GM19238 (cell line): ENCODE results near the gene CELSR1.
"Not testable (repeated sequence)": the region's sequence is repeated elsewhere in the genome, so short reads cannot be mapped to it uniquely, and the experiment has no call there.

Experiments used
- DNase-seq: peaks from one replicate; pipeline ENCODE4 v3.0.0; 2011; ENCODE audit warnings: low spot score; ENCODE audit not compliant: insufficient read length

The CELSR1 gene

GRCh38 chr22:46515208-46516111 lies 22.0 kb downstream of the CELSR1 start:
- DNase-seq: no peak

GRCh38 chr22:46514592-46515207 lies 22.7 kb downstream of the CELSR1 start:
- DNase-seq: no peak

- DNase-seq: no peak
Observed at GRCh38 chr22:46513908-46514550, 23.4 kb downstream of the CELSR1 start.

- DNase-seq: no peak
Observed at GRCh38 chr22:46512683-46513082, 24.7 kb downstream of the CELSR1 start.

GRCh38 chr22:46512039-46512370 lies 25.4 kb downstream of the CELSR1 start:
- no peak for DNase-seq

- no peak for DNase-seq
Observed at GRCh38 chr22:46511151-46512038, 26.0 kb downstream of the CELSR1 start.

- DNase-seq: no peak
Observed at GRCh38 chr22:46509416-46510089, 27.9 kb downstream of the CELSR1 start.

GRCh38 chr22:46508491-46508999 lies 28.9 kb downstream of the CELSR1 start:
- no peak for DNase-seq

GRCh38 chr22:46507451-46508425 lies 29.7 kb downstream of the CELSR1 start:
- DNase-seq: no peak

- no peak for DNase-seq
Observed at GRCh38 chr22:46504584-46504983, 32.8 kb downstream of the CELSR1 start.

GRCh38 chr22:46502440-46503175 lies 34.8 kb downstream of the CELSR1 start:
- no peak for DNase-seq

- DNase-seq: no peak
Observed at GRCh38 chr22:46501701-46502100, 35.7 kb downstream of the CELSR1 start.

GRCh38 chr22:46501265-46501664 lies 36.2 kb downstream of the CELSR1 start:
- not testable (repeated sequence) for DNase-seq

GRCh38 chr22:46500201-46500600 lies 37.2 kb downstream of the CELSR1 start:
- DNase-seq: no peak

- DNase-seq: no peak
Observed at GRCh38 chr22:46499805-46500189, 37.6 kb downstream of the CELSR1 start.

GRCh38 chr22:46491946-46492345 lies 45.5 kb downstream of the CELSR1 start:
- DNase-seq: no peak

GRCh38 chr22:46490538-46490937 lies 46.9 kb downstream of the CELSR1 start:
- no peak for DNase-seq

GRCh38 chr22:46486996-46487717 lies 50.3 kb downstream of the CELSR1 start:
- no peak for DNase-seq
